ENCODE measurements around the gene GSDME.

GSDME gene

GRCh38 chr7:24769014-24769830 lies 12.0 kb upstream of the GSDME start:
- no peak for FAIRE-seq

- no peak for FAIRE-seq
Measured at GRCh38 chr7:24767878-24768569, 10.8 kb upstream of the GSDME start.

- no peak for FAIRE-seq
Measured at GRCh38 chr7:24764972-24765744, 7.9 kb upstream of the GSDME start.

- no peak for FAIRE-seq
Measured at GRCh38 chr7:24764011-24764410, 6.7 kb upstream of the GSDME start.

- no peak for FAIRE-seq
Measured at GRCh38 chr7:24763303-24763901, 6.1 kb upstream of the GSDME start.

GRCh38 chr7:24762771-24763170 lies 5.5 kb upstream of the GSDME start:
- FAIRE-seq = no peak

- FAIRE-seq = no peak
Measured at GRCh38 chr7:24760968-24761367, 3.7 kb upstream of the GSDME start.

- no peak for FAIRE-seq
Measured at GRCh38 chr7:24756545-24757352, 515 bp downstream of the GSDME start.

- FAIRE-seq = no peak
Measured at GRCh38 chr7:24755541-24756407, 1.5 kb downstream of the GSDME start.

- FAIRE-seq = no peak
Measured at GRCh38 chr7:24754906-24755506, 2.3 kb downstream of the GSDME start.

- FAIRE-seq = no peak
Measured at GRCh38 chr7:24752073-24752800, 5.0 kb downstream of the GSDME start.

GRCh38 chr7:24751484-24751883 lies 5.8 kb downstream of the GSDME start:
- FAIRE-seq = no peak

- no peak for FAIRE-seq
Measured at GRCh38 chr7:24750441-24751055, 6.7 kb downstream of the GSDME start.

- no peak for FAIRE-seq
Measured at GRCh38 chr7:24748521-24748920, 8.7 kb downstream of the GSDME start.

- no peak for FAIRE-seq
Measured at GRCh38 chr7:24745355-24745754, 11.9 kb downstream of the GSDME start.

GRCh38 chr7:24743471-24743870 lies 13.8 kb downstream of the GSDME start:
- FAIRE-seq = no peak

GRCh38 chr7:24742506-24743162 lies 14.6 kb downstream of the GSDME start:
- no peak for FAIRE-seq

GRCh38 chr7:24741679-24742505 lies 15.4 kb downstream of the GSDME start:
- no peak for FAIRE-seq

Data from colon (tissue), 2 donors.